HEK293 (cell line): ENCODE results near the gene VSIR.

Experiments
- CTCF ChIA-PET: fragments of 350-600 bp; formaldehyde crosslinking; extraction: SDS; loops from one replicate; lab custom pipeline; 2021; ENCODE audit warnings: antibody characterized with exemption; lab: Yijun Ruan, JAX
- POLR2A ChIA-PET: fragments of 300-600 bp; formaldehyde crosslinking; extraction: SDS; loops from one replicate; lab custom pipeline; 2020; ENCODE audit warnings: antibody characterized with exemption, inconsistent platforms; lab: Yijun Ruan, JAX
- H3K27ac ChIP-seq: fragments of 200-500 bp; sonication (Bioruptor generic); 2 replicates; pipeline ENCODE4 v1.5.1; 2014; ENCODE audit warnings: low read depth, low read length, control low read depth, inconsistent platforms; ENCODE audit errors: extremely low read depth
- H3K36me3 ChIP-seq, 2 experiments: fragments of 200-500 bp in 1 of 2; sonication (Bioruptor generic) in 1 of 2; 1 replicate in 1 of 2; 2 replicates in 1 of 2; pipeline ENCODE4 v1.5.1; 2014 to 2017; ENCODE audit warnings: inconsistent platforms in 2 of 2, low read length in 2 of 2; ENCODE audit not compliant: control insufficient read depth in 2 of 2, insufficient read depth in 1 of 2
- H3K4me1 ChIP-seq: fragments of 200-500 bp; sonication (Bioruptor generic); 2 replicates; pipeline ENCODE4 v1.5.1; 2014; ENCODE audit warnings: mild to moderate bottlenecking, low read length, inconsistent platforms; ENCODE audit not compliant: control insufficient read depth, insufficient read depth
- H3K4me3 ChIP-seq: 2 replicates; pipeline ENCODE4 v1.5.1; 2011; ENCODE audit warnings: low read depth, mild to moderate bottlenecking, control low read depth, low read length, moderate library complexity
- H3K9me3 ChIP-seq: fragments of 200-500 bp; sonication (Bioruptor generic); 2 replicates; pipeline ENCODE4 v1.5.1; 2014; ENCODE audit warnings: low read depth, low read length, inconsistent platforms; ENCODE audit not compliant: control insufficient read depth, insufficient read depth
- EGR2 ChIP-seq: fragments of 450-650 bp; formaldehyde crosslinking; IDR thresholded peaks from 2 replicates; pipeline ENCODE4 v1.5.1; 2016; ENCODE audit warnings: low read depth, missing biosample characterization, missing genetic modification characterization
- GLIS2 ChIP-seq: fragments of 450-650 bp; formaldehyde crosslinking; IDR thresholded peaks from 2 replicates; pipeline ENCODE4 v1.5.1; 2016; ENCODE audit warnings: missing biosample characterization, missing genetic modification characterization
- HOXC10 ChIP-seq: sonication (generic); formaldehyde crosslinking; IDR thresholded peaks from 2 replicates; pipeline ENCODE4 v1.8.1; 2023; ENCODE audit warnings: mild to moderate bottlenecking, missing genetic modification reagents
- RBAK ChIP-seq: fragments of 450-650 bp; formaldehyde crosslinking; IDR thresholded peaks from 2 replicates; pipeline ENCODE4 v1.5.1; 2016; ENCODE audit warnings: missing biosample characterization, missing genetic modification characterization
- SALL2 ChIP-seq: fragments of 450-650 bp; formaldehyde crosslinking; IDR thresholded peaks from 2 replicates; pipeline ENCODE4 v1.5.0; 2017; ENCODE audit warnings: missing biosample characterization, mild to moderate bottlenecking, missing genetic modification characterization, borderline replicate concordance
- ZFP41 ChIP-seq: fragments of 450-650 bp; formaldehyde crosslinking; IDR thresholded peaks from 2 replicates; pipeline ENCODE4 v1.5.1; 2016; ENCODE audit warnings: missing biosample characterization, missing genetic modification characterization, borderline replicate concordance
- ZFP69B ChIP-seq: fragments of 450-650 bp; formaldehyde crosslinking; IDR thresholded peaks from 2 replicates; pipeline ENCODE4 v1.5.1; 2016; ENCODE audit warnings: missing biosample characterization, missing genetic modification characterization
- ZNF114 ChIP-seq: fragments of 450-650 bp; formaldehyde crosslinking; IDR thresholded peaks from 2 replicates; pipeline ENCODE4 v1.5.0; 2017; ENCODE audit warnings: missing biosample characterization, missing genetic modification characterization
- ZNF146 ChIP-seq: fragments of 450-650 bp; formaldehyde crosslinking; IDR thresholded peaks from 2 replicates; pipeline ENCODE4 v1.5.1; 2016; ENCODE audit warnings: missing biosample characterization, missing genetic modification characterization
- ZNF174 ChIP-seq: fragments of 450-650 bp; formaldehyde crosslinking; IDR thresholded peaks from 2 replicates; pipeline ENCODE4 v1.5.0; 2017; ENCODE audit warnings: missing biosample characterization, mild to moderate bottlenecking, missing genetic modification characterization
- ZNF184 ChIP-seq: fragments of 450-650 bp; IDR thresholded peaks from 2 replicates; pipeline ENCODE4 v1.5.1; 2018; ENCODE audit warnings: missing biosample characterization, mild to moderate bottlenecking, missing genetic modification characterization
- ZNF2 ChIP-seq: fragments of 450-650 bp; formaldehyde crosslinking; IDR thresholded peaks from 2 replicates; pipeline ENCODE4 v1.5.1; 2016; ENCODE audit warnings: missing biosample characterization, missing genetic modification characterization
- ZNF223 ChIP-seq: fragments of 450-650 bp; formaldehyde crosslinking; IDR thresholded peaks from 2 replicates; pipeline ENCODE4 v1.5.1; 2016; ENCODE audit warnings: missing biosample characterization, missing genetic modification characterization
- ZNF23 ChIP-seq: fragments of 450-650 bp; formaldehyde crosslinking; IDR thresholded peaks from 2 replicates; pipeline ENCODE4 v1.5.1; 2016; ENCODE audit warnings: missing biosample characterization, missing genetic modification characterization, borderline replicate concordance
- ZNF239 ChIP-seq: fragments of 450-650 bp; formaldehyde crosslinking; IDR thresholded peaks from 2 replicates; pipeline ENCODE4 v1.5.1; 2016; ENCODE audit warnings: missing biosample characterization, missing genetic modification characterization
- ZNF341 ChIP-seq: fragments of 450-650 bp; formaldehyde crosslinking; IDR thresholded peaks from 2 replicates; pipeline ENCODE4; 2016; ENCODE audit warnings: low read depth, missing biosample characterization, missing genetic modification characterization
- ZNF37A ChIP-seq: fragments of 450-650 bp; IDR thresholded peaks from 2 replicates; pipeline ENCODE4 v1.5.1; 2018; ENCODE audit warnings: missing biosample characterization, missing genetic modification characterization
- ZNF48 ChIP-seq: fragments of 450-650 bp; formaldehyde crosslinking; IDR thresholded peaks from 2 replicates; pipeline ENCODE4 v1.5.1; 2016; ENCODE audit warnings: missing biosample characterization, missing genetic modification characterization
- ZNF514 ChIP-seq: fragments of 450-650 bp; formaldehyde crosslinking; IDR thresholded peaks from 2 replicates; pipeline ENCODE4 v1.5.1; 2016; ENCODE audit warnings: missing biosample characterization, missing genetic modification characterization
- ZNF544 ChIP-seq: fragments of 450-650 bp; formaldehyde crosslinking; IDR thresholded peaks from 2 replicates; pipeline ENCODE4 v1.5.0; 2017; ENCODE audit warnings: missing biosample characterization, missing genetic modification characterization
- ZNF555 ChIP-seq: fragments of 450-650 bp; formaldehyde crosslinking; conservative IDR thresholded peaks from 2 replicates; pipeline ENCODE4 v1.5.1; 2017; ENCODE audit warnings: missing biosample characterization, mild to moderate bottlenecking, missing genetic modification characterization, inconsistent platforms
- ZNF600 ChIP-seq: fragments of 450-650 bp; formaldehyde crosslinking; IDR thresholded peaks from 2 replicates; pipeline ENCODE4 v1.5.1; 2016; ENCODE audit warnings: missing biosample characterization, missing genetic modification characterization
- ZNF621 ChIP-seq: fragments of 450-650 bp; formaldehyde crosslinking; IDR thresholded peaks from 2 replicates; pipeline ENCODE4 v1.5.1; 2017; ENCODE audit warnings: missing biosample characterization, missing genetic modification characterization
- ZNF677 ChIP-seq: fragments of 450-650 bp; IDR thresholded peaks from 2 replicates; pipeline ENCODE4 v1.5.0; 2018; ENCODE audit warnings: missing biosample characterization, mild to moderate bottlenecking, missing genetic modification characterization, moderate library complexity
- ZNF76 ChIP-seq: fragments of 450-650 bp; formaldehyde crosslinking; IDR thresholded peaks from 2 replicates; pipeline ENCODE4; 2016; ENCODE audit warnings: low read depth, missing biosample characterization, missing genetic modification characterization, borderline replicate concordance
- ZNF768 ChIP-seq: fragments of 450-650 bp; formaldehyde crosslinking; IDR thresholded peaks from 2 replicates; pipeline ENCODE4 v1.5.1; 2018; ENCODE audit warnings: missing biosample characterization, mild to moderate bottlenecking, missing genetic modification characterization
- TF ChIP-seq, protein P1 (sequence below): sonication (generic); formaldehyde crosslinking; IDR thresholded peaks from 2 replicates; pipeline ENCODE4 v1.8.1; 2022; ENCODE audit warnings: mild to moderate bottlenecking, moderate library complexity, missing genetic modification reagents
- TF ChIP-seq, protein P2 (sequence below): fragments of 450-650 bp; formaldehyde crosslinking; IDR thresholded peaks from 2 replicates; pipeline ENCODE4 v1.5.1; 2017; ENCODE audit warnings: missing biosample characterization, missing genetic modification characterization
- TF ChIP-seq, protein P3 (sequence below): fragments of 450-650 bp; formaldehyde crosslinking; IDR thresholded peaks from 2 replicates; pipeline ENCODE4 v1.5.1; 2016; ENCODE audit warnings: missing biosample characterization, missing genetic modification characterization
- TF ChIP-seq, protein P4 (sequence below): fragments of 450-650 bp; formaldehyde crosslinking; IDR thresholded peaks from 2 replicates; pipeline ENCODE4 v1.5.1; 2017; ENCODE audit warnings: missing biosample characterization, missing genetic modification characterization
- TF ChIP-seq, protein P5 (sequence below): fragments of 450-650 bp; formaldehyde crosslinking; IDR thresholded peaks from 2 replicates; pipeline ENCODE4 v1.5.1; 2017; ENCODE audit warnings: missing biosample characterization, missing genetic modification characterization
- TF ChIP-seq, protein P6 (sequence below): fragments of 450-650 bp; formaldehyde crosslinking; IDR thresholded peaks from 2 replicates; pipeline ENCODE4 v1.5.1; 2016; ENCODE audit warnings: missing biosample characterization, missing genetic modification characterization

The VSIR gene

DNA sequence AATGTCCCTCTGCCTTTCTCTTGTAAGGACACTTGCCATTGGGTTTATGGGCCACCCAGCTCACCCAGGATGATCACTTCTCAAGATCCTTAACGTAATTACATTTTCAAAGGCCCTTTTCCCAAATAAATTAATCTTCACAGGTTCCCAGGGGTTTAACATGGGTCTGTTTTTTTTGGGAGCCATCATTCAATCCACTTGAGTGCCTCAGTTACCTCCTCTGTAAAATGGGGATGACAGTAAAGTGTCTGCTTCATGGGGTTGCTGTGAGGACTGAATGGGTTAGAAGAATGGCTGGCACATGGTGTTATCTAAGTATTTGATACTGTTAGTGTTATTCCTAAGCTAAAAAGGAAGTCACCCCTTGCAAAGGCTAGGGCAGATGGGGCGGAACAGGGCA lies 61.1 kb downstream of the VSIR start:
- no peak overlapping the region for H3K27ac ChIP-seq
- TF ChIP-seq SALL2, result no peak
- no peak for TF ChIP-seq ZNF76 (tag by site-specific recombination)
- no peak for TF ChIP-seq ZNF37A (tag by site-specific recombination)
- TF ChIP-seq, protein P1, sequence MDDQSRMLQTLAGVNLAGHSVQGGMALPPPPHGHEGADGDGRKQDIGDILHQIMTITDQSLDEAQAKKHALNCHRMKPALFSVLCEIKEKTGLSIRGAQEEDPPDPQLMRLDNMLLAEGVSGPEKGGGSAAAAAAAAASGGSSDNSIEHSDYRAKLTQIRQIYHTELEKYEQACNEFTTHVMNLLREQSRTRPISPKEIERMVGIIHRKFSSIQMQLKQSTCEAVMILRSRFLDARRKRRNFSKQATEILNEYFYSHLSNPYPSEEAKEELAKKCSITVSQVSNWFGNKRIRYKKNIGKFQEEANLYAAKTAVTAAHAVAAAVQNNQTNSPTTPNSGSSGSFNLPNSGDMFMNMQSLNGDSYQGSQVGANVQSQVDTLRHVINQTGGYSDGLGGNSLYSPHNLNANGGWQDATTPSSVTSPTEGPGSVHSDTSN, result no peak
- TF ChIP-seq, protein P2, sequence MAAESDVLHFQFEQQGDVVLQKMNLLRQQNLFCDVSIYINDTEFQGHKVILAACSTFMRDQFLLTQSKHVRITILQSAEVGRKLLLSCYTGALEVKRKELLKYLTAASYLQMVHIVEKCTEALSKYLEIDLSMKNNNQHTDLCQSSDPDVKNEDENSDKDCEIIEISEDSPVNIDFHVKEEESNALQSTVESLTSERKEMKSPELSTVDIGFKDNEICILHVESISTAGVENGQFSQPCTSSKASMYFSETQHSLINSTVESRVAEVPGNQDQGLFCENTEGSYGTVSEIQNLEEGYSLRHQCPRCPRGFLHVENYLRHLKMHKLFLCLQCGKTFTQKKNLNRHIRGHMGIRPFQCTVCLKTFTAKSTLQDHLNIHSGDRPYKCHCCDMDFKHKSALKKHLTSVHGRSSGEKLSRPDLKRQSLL (tag by site-specific recombination), result no peak
- TF ChIP-seq, protein P3, sequence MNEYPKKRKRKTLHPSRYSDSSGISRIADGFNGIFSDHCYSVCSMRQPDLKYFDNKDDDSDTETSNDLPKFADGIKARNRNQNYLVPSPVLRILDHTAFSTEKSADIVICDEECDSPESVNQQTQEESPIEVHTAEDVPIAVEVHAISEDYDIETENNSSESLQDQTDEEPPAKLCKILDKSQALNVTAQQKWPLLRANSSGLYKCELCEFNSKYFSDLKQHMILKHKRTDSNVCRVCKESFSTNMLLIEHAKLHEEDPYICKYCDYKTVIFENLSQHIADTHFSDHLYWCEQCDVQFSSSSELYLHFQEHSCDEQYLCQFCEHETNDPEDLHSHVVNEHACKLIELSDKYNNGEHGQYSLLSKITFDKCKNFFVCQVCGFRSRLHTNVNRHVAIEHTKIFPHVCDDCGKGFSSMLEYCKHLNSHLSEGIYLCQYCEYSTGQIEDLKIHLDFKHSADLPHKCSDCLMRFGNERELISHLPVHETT (tag by site-specific recombination), result no peak
- no peak for TF ChIP-seq ZNF2
- no peak for TF ChIP-seq ZNF768
- TF ChIP-seq ZNF544 (tag by site-specific recombination), result no peak
- TF ChIP-seq ZFP69B (tag by site-specific recombination), result no peak
- TF ChIP-seq ZNF114 (tag by site-specific recombination), result no peak
- no peak for TF ChIP-seq ZNF555 (tag by site-specific recombination)
- TF ChIP-seq ZNF184 (tag by site-specific recombination), result no peak
- no peak for TF ChIP-seq ZNF514 (tag by site-specific recombination)
- no peak for TF ChIP-seq ZNF621 (tag by site-specific recombination)
- TF ChIP-seq, protein P4, sequence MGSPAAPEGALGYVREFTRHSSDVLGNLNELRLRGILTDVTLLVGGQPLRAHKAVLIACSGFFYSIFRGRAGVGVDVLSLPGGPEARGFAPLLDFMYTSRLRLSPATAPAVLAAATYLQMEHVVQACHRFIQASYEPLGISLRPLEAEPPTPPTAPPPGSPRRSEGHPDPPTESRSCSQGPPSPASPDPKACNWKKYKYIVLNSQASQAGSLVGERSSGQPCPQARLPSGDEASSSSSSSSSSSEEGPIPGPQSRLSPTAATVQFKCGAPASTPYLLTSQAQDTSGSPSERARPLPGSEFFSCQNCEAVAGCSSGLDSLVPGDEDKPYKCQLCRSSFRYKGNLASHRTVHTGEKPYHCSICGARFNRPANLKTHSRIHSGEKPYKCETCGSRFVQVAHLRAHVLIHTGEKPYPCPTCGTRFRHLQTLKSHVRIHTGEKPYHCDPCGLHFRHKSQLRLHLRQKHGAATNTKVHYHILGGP, result no peak
- TF ChIP-seq ZNF677 (tag by site-specific recombination), result no peak
- no peak for TF ChIP-seq HOXC10 (CRISPR knock-in tag)
- no peak for TF ChIP-seq ZNF239 (tag by site-specific recombination)
- TF ChIP-seq, protein P5, sequence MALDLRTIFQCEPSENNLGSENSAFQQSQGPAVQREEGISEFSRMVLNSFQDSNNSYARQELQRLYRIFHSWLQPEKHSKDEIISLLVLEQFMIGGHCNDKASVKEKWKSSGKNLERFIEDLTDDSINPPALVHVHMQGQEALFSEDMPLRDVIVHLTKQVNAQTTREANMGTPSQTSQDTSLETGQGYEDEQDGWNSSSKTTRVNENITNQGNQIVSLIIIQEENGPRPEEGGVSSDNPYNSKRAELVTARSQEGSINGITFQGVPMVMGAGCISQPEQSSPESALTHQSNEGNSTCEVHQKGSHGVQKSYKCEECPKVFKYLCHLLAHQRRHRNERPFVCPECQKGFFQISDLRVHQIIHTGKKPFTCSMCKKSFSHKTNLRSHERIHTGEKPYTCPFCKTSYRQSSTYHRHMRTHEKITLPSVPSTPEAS (tag by site-specific recombination), result no peak
- H3K4me3 ChIP-seq, result no peak overlapping the region
- no peaks in the 10 kb centered on the region for H3K9me3 ChIP-seq
- ChIA-PET CTCF (interaction anchor here (3.4 kb wide), 1 partner anchor 15 kb away, joined by 16 read pairs; no protein-coding TSS in a partner anchor), POLR2A (no interaction called here)
- no peaks in the 10 kb centered on the region for H3K4me1 ChIP-seq
- no peaks in the 10 kb centered on the region for H3K36me3 ChIP-seq

DNA sequence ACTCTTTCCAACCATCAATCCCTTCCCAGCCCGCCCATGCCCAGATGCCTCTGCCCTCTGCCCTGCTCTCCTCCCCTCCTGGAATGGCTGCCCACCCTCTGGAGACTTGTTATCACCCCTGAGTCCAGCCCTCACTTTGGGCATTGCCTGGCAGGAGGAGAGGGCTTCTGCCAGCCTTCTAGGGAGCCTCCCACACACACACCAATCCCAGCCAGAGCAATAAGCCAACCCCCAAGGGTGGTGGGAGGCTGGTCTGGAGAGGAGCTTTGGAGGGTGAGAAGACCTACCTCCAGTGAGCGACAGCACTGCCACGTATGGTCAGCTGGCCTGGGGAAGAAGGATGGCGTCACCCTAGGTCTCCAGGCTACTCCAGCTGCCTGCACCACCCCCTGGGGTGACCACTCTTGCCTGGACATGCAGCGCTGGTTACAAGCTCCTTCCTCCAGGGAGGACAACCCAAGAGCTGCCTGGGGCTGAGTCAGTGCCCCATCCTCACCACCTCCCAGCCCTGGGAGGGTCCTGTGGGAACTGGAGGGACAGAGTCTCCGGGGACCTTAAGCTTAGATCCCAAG lies 62.2 kb downstream of the VSIR start:
- ChIA-PET CTCF (interaction anchor here (0.9 to 3.4 kb wide), 3 partner anchors 14 to 396 kb away, joined by 3 to 16 read pairs (median 5); no protein-coding TSS in a partner anchor), POLR2A (no interaction called here)
- Histone ChIP-seq H3K4me1 (no peaks in the 10 kb centered on the region), H3K27ac (no peak overlapping the region), H3K36me3 (no peaks in the 10 kb centered on the region), H3K4me3 (no peak overlapping the region), H3K9me3 (no peaks in the 10 kb centered on the region)
- TF ChIP-seq, protein P6, sequence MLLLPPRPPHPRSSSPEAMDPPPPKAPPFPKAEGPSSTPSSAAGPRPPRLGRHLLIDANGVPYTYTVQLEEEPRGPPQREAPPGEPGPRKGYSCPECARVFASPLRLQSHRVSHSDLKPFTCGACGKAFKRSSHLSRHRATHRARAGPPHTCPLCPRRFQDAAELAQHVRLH, result no peak
- no peak for TF ChIP-seq ZNF23 (tag by site-specific recombination)
- TF ChIP-seq RBAK (tag by site-specific recombination), result no peak
- no peak for TF ChIP-seq ZNF174 (tag by site-specific recombination)
- no peak for TF ChIP-seq ZNF146 (tag by site-specific recombination)
- TF ChIP-seq ZFP41 (tag by site-specific recombination), result no peak
- no peak for TF ChIP-seq ZNF514 (tag by site-specific recombination)
- no peak for TF ChIP-seq ZNF544 (tag by site-specific recombination)
- no peak for TF ChIP-seq ZNF48 (tag by site-specific recombination)
- peak; percentile 31; the same call in 1 of the 2 replicates for TF ChIP-seq ZNF223 (tag by site-specific recombination)
- TF ChIP-seq ZNF341 (tag by site-specific recombination), result peak; percentile 80
- TF ChIP-seq ZNF600, result peak; percentile 58; the same call in 1 of the 2 replicates
- peak; percentile 48 for TF ChIP-seq GLIS2 (tag by site-specific recombination)
- peak; percentile 72 for TF ChIP-seq EGR2 (tag by site-specific recombination)
